ENCODE data around the gene ITFG1.
"Not testable (repeated sequence)": the region's sequence is repeated elsewhere in the genome, so short reads cannot be mapped to it uniquely, and the experiment has no call there.

ITFG1 gene

DNA sequence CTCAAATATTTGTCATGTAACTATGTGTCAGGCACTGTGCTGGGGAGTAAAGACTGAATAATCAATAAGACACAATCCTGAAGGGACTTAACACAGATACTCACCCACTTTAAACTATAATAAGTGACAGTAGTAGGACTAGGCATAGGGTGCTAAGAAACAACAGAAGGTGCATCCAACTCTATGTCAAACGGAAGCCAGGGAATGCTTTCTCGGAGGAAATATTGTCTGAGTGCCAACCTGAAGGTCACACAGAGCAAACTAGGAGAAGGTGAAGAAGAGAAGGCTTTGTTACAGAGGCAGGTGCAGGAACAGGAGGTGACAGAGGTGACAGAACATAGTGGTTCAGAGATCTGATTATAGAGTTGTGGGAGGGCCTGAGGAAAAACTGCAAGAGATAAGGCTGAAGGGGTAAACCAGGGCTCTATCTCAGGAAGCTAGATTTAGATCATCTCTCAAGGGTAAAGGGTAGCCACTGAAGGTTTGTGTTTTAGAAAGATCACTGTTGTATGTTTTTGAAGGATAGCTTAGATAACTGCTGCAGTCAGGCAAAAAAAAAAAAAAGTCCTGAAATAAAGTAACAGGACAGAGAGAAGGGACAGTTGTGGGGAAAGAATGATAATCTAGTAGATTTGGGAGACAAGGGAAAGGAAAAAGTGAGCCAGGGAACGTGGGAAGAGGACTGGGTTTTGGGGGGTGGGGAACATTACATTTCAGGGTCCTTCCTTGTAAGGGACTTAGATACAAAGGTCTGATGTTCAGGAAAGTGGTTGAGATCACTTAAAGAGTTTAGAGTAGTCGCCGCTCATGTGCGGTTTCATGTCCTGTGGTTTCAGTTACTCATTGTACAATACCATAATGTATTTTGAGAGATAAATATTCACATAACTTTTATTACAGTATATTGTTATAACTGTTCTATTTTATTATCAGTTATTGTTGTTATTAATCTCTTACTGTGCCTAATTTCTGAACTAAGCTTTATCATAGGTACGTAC, 231.5 kb downstream of the ITFG1 start:
- no peak overlapping the region for H3K4me3 ChIP-seq (replicated peaks; ENCODE audit: low read depth, low read length)
- TF ChIP-seq, protein P1, sequence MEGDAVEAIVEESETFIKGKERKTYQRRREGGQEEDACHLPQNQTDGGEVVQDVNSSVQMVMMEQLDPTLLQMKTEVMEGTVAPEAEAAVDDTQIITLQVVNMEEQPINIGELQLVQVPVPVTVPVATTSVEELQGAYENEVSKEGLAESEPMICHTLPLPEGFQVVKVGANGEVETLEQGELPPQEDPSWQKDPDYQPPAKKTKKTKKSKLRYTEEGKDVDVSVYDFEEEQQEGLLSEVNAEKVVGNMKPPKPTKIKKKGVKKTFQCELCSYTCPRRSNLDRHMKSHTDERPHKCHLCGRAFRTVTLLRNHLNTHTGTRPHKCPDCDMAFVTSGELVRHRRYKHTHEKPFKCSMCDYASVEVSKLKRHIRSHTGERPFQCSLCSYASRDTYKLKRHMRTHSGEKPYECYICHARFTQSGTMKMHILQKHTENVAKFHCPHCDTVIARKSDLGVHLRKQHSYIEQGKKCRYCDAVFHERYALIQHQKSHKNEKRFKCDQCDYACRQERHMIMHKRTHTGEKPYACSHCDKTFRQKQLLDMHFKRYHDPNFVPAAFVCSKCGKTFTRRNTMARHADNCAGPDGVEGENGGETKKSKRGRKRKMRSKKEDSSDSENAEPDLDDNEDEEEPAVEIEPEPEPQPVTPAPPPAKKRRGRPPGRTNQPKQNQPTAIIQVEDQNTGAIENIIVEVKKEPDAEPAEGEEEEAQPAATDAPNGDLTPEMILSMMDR (IDR thresholded peaks at IDR 0.05; ENCODE audit: low read depth, low read length, missing control alignments), result no peak
- no peak for DNase-seq (ENCODE audit: extremely low read depth, low read depth)

GRCh38 chr16:47228241-47228640, 232.6 kb downstream of the ITFG1 start:
- no peak overlapping the region for H3K4me3 ChIP-seq (replicated peaks; ENCODE audit: low read depth, low read length)
- DNase-seq (ENCODE audit: extremely low read depth, low read depth), result no peak
- TF ChIP-seq, protein P1 (IDR thresholded peaks at IDR 0.05; ENCODE audit: low read depth, low read length, missing control alignments), result no peak

DNA sequence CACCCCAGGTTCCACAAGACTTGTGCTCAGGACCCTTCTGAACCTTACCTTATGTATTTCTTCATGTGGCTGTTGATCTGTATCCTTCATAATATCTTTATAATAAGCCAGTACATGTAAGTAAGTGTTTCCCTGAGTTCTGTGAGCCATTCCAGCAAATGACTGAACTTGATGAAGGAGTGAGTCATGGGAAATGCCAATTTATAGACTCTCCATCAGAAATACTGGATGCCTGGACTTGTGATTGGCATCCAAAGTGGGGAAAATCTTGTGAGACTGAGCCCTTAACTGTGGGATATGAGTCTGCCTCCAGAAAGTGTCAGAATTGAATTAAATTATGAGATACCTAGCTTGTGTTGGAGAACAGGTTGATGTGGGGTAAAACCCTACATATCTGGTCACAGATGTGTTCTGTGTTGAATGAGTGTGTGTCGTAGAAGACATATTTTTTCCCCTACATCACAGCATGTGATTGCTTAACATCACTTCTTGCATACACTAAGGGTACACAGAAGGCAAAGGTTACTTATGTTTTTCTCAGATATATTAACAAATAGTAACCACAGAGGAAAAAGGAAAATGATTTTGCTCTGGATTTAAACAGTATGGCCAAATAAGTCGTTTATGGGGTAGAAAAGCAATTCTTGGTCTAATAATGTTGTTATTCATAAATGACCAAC, 247.0 kb downstream of the ITFG1 start:
- TF ChIP-seq, protein P1 (IDR thresholded peaks at IDR 0.05; ENCODE audit: low read depth, low read length, missing control alignments), result no peak
- H3K4me3 ChIP-seq (replicated peaks; ENCODE audit: low read depth, low read length), result no peak overlapping the region
- no peak for DNase-seq (ENCODE audit: extremely low read depth, low read depth)

- H3K4me3 ChIP-seq (replicated peaks; ENCODE audit: low read depth, low read length), result no peak overlapping the region
- DNase-seq (ENCODE audit: extremely low read depth, low read depth), result no peak
- TF ChIP-seq, protein P1 (IDR thresholded peaks at IDR 0.05; ENCODE audit: low read depth, low read length, missing control alignments), result no peak
Measured at GRCh38 chr16:47211218-47211617, 249.6 kb downstream of the ITFG1 start.

- H3K4me3 ChIP-seq (replicated peaks; ENCODE audit: low read depth, low read length), result no peak overlapping the region
- no peak for DNase-seq (ENCODE audit: extremely low read depth, low read depth)
- TF ChIP-seq, protein P1 (IDR thresholded peaks at IDR 0.05; ENCODE audit: low read depth, low read length, missing control alignments), result no peak
Measured at GRCh38 chr16:47204736-47205504, 255.9 kb downstream of the ITFG1 start.

- DNase-seq (ENCODE audit: extremely low read depth, low read depth); H3K4me3 ChIP-seq (replicated peaks; ENCODE audit: low read depth, low read length): not testable (repeated sequence)
Measured at GRCh38 chr16:47203433-47203832, 257.4 kb downstream of the ITFG1 start.

All from HFF-Myc (cell line).